RPMI7951 (cell line): Measurements from ENCODE around the gene WRAP73. TPM values are rescaled to one million over a fixed set of nuclear protein-coding genes. Genes with fewer than 3 reads are reported as not detected.

ENCODE experiments used
- DNase-seq: peaks from one replicate; pipeline ENCODE4 v3.0.0-alpha.2; 2012; ENCODE audit warnings: low read depth
- total RNA-seq: library from RNA; depleted of rRNA; stranded (reverse); fragments of >200 nt; shearing (Covaris generic); gene quantifications from 2 replicates; pipeline ENCODE4 v1.2.3, GENCODE V29; 2014

Gene WRAP73
- total RNA-seq, 1 experiment from 2014 or later: 21.1 TPM

GRCh38 chr1:3614755-3615742, 34.9 kb downstream of the WRAP73 start:
- DNase-seq: no peak

DNA sequence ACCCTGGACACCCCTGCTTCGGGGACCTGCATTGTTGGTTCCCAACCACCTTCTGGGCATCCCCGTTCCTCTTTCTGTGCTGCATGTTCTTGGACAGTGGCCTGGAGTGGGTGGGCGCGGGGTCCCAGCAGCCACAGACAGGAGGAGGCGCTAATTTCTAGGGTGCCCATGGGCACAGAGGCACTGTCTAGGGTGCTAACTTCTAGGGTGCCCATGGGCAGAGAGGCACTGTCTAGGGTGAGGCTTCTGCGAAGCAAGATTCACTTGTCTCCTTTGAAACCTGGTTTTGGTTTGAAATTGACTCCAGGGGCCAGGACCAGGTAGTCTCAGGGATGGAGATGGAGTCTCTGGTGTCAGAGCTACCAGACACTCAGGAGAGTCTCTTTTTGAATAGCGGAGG, 37.8 kb downstream of the WRAP73 start:
- no peak for DNase-seq

GRCh38 chr1:3611170-3612019, 38.5 kb downstream of the WRAP73 start, which contains the start of gene MEGF6:
TSS of gene MEGF6 (minus strand) at chr1:3611508. CDS start at chr1:3611268, 240 bp downstream.
- no peak for DNase-seq

DNA sequence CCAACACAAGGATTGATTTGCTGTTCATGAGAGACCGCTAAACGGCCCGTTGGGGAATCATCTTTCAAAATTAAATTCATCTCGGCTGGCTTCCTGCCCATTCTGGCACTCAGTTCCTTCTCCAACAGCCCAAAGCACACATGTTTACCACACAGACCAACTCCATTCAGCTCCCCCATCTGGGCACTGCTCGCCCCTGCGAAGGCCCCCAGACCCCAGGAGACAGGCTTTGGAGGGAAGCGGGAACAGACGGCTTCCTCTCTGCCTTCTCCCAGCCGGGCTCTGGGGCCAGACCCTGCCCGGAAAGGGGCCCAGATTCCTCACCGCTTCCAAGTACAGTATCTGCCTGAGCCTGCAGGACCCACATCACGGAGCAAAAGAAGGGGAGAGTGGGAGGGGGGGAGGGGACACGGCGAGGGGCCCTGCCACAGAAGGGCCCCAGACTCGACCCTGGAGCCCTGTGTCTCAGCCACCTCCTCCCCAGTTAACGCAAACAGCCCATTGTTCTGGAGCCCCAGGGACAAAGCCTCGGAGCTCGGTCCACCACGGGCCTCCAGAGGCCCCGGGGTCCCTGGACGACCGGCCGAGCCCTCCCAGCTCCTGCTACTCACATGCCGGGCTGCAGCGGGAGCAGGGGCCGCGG, 39.3 kb downstream of the WRAP73 start:
- no peak for DNase-seq

- no peak for DNase-seq
Observed at GRCh38 chr1:3609769-3610526, 40.0 kb downstream of the WRAP73 start.

GRCh38 chr1:3609016-3609768, 40.7 kb downstream of the WRAP73 start:
- DNase-seq: no peak

DNA sequence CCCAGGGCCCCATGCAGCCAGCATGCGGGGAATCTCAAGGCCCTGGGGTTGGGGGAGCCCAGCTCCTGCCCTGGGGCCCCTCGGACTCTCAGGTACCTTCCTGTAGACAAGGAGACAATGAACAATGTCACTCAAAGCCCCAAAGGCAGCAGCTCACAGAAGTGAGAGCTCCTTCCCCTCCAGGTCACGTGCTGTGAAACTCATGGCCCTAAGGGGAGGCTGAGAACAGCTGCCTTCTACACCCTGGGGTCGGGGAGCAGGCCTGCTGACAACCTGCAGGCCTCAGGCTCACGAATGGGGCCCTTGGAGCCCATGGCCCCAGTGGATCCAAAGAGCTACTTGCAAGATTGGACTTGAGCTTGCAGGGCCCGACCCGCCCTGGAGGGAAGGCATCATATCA, 41.7 kb downstream of the WRAP73 start:
- no peak for DNase-seq

- DNase-seq: no peak
Observed at GRCh38 chr1:3607703-3608065, 42.2 kb downstream of the WRAP73 start.

- DNase-seq: no peak
Observed at GRCh38 chr1:3606779-3607702, 42.9 kb downstream of the WRAP73 start.

DNA sequence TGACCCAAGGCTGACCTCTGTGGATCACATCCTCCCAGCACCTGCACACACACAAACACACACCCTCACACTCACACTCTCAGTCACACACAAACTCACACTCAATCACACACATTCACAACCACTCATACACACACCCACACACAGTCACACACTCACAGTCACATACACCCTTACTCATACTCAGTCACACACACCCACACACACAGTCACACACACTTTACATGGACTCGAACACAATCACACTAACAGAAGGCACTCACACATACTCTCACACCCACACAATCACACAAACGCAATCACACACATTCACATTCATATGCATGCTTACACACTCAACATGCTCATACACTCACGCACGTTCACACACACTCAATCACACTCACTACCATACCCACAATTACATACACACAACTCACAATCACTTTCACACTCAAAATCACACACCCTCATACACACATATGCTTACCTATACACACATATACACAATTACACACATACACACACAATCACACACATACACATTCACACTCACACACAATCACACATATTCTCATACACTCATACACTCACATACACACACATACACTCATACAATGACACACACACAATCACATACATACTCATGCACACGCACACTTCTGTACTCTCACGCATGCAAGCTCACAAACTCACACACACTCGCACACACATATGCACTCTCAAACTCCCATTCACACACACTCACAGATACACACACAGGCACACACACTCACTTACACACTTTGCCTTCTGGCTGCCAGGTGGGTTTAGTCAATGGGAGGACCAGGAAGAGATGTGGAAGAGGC, 44.7 kb downstream of the WRAP73 start:
- DNase-seq: no peak

DNA sequence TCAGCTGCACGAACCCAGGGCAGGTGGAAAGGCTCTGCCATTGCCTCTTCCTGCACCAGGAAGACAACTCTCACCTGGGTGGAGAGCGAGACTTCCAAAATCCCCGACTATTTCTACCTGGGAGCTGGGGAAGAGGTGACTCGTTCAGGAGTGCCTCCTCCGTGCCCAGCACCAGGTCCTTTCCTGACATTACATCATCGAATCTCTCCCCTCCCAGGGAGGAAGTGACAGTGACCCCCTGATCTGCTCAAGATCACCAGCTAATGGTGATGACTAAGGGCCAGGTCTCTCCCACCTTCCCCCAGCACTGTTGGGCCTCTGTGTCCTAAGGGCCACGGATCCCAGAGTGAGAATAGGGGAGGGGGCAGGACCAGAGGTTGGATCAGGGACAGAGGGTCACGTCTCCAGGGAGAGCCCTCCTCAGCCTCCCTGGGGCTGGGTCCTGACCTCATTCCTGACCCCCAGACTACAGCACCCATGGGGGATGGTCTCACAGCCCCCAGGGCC, 45.4 kb downstream of the WRAP73 start:
- no peak for DNase-seq

GRCh38 chr1:3603571-3604467, 46.1 kb downstream of the WRAP73 start:
- no peak for DNase-seq

DNA sequence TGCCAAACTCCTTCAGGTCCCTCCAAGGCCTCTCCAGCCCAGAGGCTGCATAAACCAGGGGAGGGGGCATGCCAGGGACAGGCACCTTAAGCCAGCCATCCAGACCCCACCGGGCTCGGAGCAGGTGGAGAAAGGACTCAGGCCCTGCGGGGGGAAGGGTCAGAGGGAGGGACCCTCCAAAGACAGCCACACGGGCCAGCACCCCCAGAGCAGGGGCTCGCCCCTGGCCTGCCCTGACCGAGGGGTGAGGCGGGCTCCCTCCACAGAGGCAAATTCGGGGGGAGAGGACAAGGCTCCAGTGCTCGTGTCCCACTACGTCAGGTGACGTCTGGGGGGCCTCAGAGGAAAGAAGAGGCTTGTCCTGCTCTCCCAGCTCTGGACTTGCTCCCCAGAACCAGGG, 46.7 kb downstream of the WRAP73 start:
- DNase-seq: no peak

DNA sequence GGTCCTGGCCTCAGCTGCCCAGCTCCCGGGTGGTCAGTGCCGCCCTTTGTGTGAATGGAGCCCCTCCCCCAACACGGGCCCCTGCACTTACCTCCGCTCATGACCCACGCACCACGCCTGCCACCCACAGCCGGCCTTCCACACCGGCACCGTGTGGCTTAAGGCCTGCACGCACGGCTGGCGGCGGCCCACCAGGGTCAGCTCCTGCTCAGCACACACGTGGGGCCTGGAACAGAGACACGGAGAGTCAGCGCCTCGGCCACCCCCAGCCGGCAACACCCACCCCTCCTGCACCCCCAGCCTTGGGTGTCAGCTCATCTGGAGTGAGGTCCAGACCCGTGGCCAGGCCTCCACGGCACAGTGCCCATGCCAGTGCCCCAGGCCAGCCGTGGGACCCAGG, 47.5 kb downstream of the WRAP73 start:
- DNase-seq: no peak

DNA sequence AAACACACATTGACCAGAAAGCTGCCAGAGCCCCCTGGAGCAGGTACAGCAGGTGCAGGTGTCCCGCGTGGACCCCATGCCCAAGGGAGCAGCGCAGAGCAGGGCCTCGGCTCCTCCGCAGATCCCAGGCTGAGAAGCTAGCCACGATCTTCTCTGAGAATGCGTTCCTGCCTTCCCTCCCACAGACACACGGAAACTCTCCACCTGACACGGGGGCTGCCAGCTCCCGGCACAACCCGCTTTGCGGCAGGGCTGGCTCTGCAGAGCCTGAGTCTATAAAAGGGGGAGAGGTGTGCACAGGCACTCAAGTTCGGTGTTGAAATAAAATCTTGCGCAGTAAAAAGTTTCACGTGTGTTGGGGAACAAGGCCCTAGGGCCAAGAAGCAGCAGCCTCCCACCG, 48.2 kb downstream of the WRAP73 start:
- DNase-seq: no peak

GRCh38 chr1:3600354-3600753, 49.5 kb downstream of the WRAP73 start:
- DNase-seq: no peak

GRCh38 chr1:3599816-3600215, 50.1 kb downstream of the WRAP73 start:
- no peak for DNase-seq
